ENCODE measurements around the gene IL10RB.

DNA sequence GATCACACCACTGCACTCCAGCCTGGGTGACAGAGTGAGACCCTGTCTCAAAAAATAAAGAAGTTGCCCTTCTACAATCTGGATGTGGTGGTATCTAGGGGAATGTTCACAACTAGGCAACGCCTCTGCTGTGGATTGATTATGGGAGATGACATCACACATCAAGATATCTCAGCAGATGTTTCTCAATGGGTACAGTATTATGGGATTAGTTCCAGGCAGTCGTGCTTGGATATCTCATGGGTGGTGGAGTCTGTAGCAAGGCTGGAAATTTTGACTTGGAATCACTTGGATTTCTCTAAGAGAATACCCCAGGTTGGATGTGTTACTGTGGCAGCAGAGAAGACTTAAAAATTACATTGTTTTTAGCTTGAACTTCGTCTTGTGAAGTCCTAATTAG is 28.7 kb upstream of the IL10RB start:
- no peak for TF ChIP-seq CTCF (IDR thresholded peaks at IDR 0.05; ENCODE audit: low read depth, low read length)
- no peak for TF ChIP-seq EZH2phosphoT487 (IDR thresholded peaks at IDR 0.05; ENCODE audit: low read depth)

Measured in OCI-LY3 (cell line).